ENCODE measurements around the gene SNX8. TPM values are rescaled to one million over a fixed set of nuclear protein-coding genes. Genes with fewer than 3 reads are reported as not detected.
A peak's percentile ranks its signal among the peaks of the same experiment; 100 is the strongest.
"Not testable (repeated sequence)": the region's sequence is repeated elsewhere in the genome, so short reads cannot be mapped to it uniquely, and the experiment has no call there.

The SNX8 gene, protein sequence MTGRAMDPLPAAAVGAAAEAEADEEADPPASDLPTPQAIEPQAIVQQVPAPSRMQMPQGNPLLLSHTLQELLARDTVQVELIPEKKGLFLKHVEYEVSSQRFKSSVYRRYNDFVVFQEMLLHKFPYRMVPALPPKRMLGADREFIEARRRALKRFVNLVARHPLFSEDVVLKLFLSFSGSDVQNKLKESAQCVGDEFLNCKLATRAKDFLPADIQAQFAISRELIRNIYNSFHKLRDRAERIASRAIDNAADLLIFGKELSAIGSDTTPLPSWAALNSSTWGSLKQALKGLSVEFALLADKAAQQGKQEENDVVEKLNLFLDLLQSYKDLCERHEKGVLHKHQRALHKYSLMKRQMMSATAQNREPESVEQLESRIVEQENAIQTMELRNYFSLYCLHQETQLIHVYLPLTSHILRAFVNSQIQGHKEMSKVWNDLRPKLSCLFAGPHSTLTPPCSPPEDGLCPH
- polyA plus RNA-seq (2012; ENCODE audit: insufficient read depth, insufficient read length) = 110 TPM

DNA sequence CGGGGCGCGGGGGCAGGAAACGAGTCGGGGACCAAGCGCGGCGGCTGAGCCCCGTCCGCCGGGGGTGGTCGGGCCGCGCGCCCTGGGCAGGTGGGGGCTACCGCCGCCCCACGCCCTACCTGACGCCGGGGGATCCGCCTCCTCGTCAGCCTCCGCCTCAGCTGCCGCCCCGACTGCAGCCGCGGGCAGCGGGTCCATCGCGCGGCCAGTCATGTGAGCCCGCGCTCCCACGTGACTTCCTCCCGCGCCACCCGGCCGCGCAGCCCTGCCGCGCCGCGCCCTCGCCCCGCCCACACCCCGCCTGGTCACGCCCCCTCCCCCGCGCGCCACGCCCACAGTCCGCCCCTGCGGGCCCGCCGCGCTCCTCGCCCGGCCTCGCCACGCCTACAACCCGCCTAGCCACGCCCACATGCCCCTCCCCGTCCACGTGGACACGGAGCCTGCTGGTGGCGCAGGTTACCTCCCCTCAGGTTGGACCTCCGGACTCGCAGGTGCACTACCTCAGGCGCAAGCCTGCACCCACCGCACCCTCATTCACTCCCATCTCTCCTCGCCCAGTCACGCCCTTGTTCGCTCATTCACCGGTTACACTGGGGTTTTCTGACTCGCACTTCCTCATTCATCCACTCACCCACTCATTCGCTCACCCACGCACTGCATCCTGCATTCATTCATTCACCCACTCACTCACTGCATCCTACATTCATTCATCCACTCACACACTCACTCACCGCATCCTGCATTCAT lies at the start of gene SNX8:
TSS of gene SNX8 (minus strand) at position 233 of the 747 bp plus-strand sequence. CDS start at position 213, 20 bp downstream.
- DNase-seq (ENCODE audit: low read depth, low spot score) = peak; percentile 69
- H3K4me3 ChIP-seq (ENCODE audit: low read length) = peak within 1 kb of the TSS; percentile 76

- H3K4me3 ChIP-seq (ENCODE audit: low read length) = no peak overlapping the region
- DNase-seq (ENCODE audit: low read depth, low spot score) = no peak
Measured at GRCh38 chr7:2362385-2363088, 48.3 kb upstream of the SNX8 start.

DNA sequence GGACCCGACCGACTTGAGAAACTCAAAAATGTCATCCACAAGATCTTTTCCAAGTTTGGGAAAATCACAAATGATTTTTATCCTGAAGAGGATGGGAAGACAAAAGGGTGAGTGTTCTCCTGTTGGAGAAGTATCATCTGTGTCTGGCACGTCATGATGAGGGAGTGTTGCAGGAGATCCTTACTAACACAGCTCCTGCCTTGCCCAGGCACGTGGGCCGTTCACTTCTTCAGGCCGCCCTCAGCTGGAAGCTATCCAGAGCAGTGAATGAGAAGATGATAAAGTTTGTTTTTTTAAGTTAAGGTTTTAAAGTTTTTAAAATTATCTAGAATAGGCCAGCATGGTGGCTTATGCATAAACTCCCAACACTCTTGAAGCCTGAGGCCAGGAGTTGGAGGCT lies 46.6 kb upstream of the SNX8 start:
- H3K4me3 ChIP-seq (ENCODE audit: low read length) = no peak overlapping the region
- no peak for DNase-seq (ENCODE audit: low read depth, low spot score)

- no peak overlapping the region for H3K4me3 ChIP-seq (ENCODE audit: low read length)
- DNase-seq (ENCODE audit: low read depth, low spot score) = no peak
Measured at GRCh38 chr7:2359610-2360009, 45.4 kb upstream of the SNX8 start.

DNA sequence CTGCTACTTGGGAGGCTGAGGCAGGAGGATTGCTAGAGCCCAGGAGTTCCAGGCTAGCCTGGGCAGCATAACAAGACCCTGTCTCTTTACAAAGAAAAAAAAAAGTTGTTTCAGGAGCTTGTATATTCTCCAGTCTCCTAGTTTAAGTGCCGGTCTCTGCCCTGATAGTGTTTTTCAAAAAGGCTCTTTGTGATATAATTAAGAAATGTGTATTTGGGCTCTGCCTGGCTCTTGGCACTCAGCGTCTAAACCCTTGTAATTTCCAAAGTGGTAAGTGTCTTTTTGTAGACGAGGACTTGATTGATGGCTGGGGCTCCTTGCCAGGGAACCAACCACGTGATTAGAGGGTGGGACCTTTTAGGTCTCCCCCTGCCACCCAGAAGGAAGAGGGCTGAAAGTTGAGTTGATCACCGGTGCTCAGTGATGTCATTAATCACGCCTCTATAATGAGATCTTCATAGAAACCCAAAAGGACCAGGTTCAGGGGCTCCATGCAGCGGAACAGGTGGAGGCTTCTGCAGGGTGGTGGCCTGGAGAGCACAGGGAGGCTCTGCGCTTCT lies 44.8 kb upstream of the SNX8 start:
- DNase-seq (ENCODE audit: low read depth, low spot score) = no peak
- H3K4me3 ChIP-seq (ENCODE audit: low read length) = no peak overlapping the region

DNA sequence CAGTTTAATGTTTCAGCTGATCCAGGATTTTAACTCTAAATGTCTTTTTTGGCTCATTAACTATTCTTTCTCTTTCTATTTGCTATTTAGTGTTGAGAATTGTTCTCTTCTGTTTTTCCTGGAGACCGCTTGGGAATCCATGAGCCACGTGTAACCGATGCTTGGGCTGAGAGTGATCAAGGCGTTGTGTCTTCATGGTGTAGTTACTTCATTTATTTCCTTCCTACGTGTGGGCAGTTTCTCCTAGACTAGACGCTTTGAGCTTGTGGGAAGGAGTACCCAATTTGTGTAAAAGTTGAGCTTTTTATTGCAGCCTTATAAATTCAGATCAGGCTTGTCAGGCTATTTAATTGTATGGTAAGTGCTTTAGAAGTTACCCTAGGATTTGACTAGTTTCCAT lies 43.3 kb upstream of the SNX8 start:
- no peak overlapping the region for H3K4me3 ChIP-seq (ENCODE audit: low read length)

GRCh38 chr7:2357165-2357564 lies 42.9 kb upstream of the SNX8 start:
- no peak overlapping the region for H3K4me3 ChIP-seq (ENCODE audit: low read length)
- no peak for DNase-seq (ENCODE audit: low read depth, low spot score)

More for the DNA sequence above, 43.3 kb upstream of the SNX8 start:
- no peak for DNase-seq (ENCODE audit: low read depth, low spot score)

- DNase-seq (ENCODE audit: low read depth, low spot score) = no peak
- H3K4me3 ChIP-seq (ENCODE audit: low read length) = peak overlapping the region; percentile 94
Measured at GRCh38 chr7:2355705-2356008, 41.4 kb upstream of the SNX8 start.

GRCh38 chr7:2354939-2355704 lies 40.9 kb upstream of the SNX8 start:
- no peak for DNase-seq (ENCODE audit: low read depth, low spot score)

DNA sequence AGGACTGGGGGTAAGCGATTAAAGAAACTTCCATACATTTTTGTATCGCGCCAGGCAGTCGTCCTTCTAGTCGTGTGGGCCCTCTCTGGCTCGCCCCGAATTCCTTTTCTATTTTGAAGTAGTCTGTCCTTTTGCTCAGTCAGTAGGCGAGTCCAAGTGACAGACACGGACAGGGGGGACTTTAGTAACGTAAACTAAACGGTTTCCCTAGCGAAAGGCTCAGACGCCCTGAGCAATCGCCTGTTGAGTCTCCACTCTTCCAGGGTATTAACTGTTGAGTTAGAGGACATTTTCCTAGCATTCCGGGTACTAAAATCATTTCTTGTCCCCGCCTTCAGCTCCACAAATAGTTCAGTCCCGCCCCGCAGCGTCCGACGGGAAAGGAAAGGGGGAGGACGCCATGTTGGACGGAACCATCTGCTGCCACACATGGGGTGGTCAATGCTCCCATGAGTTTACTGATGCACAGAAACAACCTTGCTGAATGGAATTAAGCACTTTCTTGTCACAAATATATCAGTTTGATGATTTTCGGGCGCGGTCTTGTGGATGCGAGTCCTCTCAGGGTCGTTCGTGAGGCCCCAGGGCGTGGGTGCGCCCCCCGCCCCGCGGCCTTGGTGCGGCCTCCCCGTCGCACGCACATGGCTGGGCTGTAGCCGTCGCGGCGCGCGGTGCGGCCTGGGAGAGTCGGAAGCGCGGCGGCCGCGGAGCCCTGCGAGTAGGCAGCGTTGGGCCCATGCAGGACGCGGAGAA lies 40.1 kb upstream of the SNX8 start, which contains the start of gene EIF3B:
TSS of gene EIF3B (plus strand) at position 642 of the 753 bp plus-strand sequence. CDS start at position 737, 95 bp downstream.
- DNase-seq (ENCODE audit: low read depth, low spot score) = peak; percentile 94
- H3K4me3 ChIP-seq (ENCODE audit: low read length) = peak within 1 kb of the TSS; percentile 94

More at GRCh38 chr7:2354939-2355704, 40.9 kb upstream of the SNX8 start:
- peak overlapping the region; percentile 94 for H3K4me3 ChIP-seq (ENCODE audit: low read length)

- peak overlapping the region; percentile 94 for H3K4me3 ChIP-seq (ENCODE audit: low read length)
- no peak for DNase-seq (ENCODE audit: low read depth, low spot score)
Measured at GRCh38 chr7:2353936-2354185, 39.6 kb upstream of the SNX8 start.

GRCh38 chr7:2353113-2353935 lies 39.1 kb upstream of the SNX8 start:
- no peak for DNase-seq (ENCODE audit: low read depth, low spot score)
- H3K4me3 ChIP-seq (ENCODE audit: low read length) = peak overlapping the region; percentile 94

GRCh38 chr7:2350861-2351260 lies 36.6 kb upstream of the SNX8 start:
- DNase-seq (ENCODE audit: low read depth, low spot score) = no peak

DNA sequence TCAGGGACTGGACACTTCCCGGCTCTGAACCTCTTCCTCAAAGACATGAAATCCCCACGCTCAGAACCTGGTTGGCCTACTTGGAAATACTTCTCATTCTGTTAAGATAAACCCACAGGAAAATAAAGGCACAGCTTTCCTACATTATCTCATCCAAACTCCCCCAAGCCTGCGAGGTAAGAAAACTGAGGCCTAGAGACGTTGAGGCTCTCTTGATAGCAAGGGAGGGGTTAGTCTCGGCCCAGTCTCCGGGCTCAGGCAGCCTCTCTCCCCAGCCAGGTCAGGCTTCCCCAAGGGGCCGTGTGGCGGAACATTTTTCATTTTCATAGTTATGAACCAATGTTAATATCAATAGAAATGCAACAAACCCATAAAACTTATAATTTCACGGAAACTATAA lies 35.8 kb upstream of the SNX8 start:
- no peak for DNase-seq (ENCODE audit: low read depth, low spot score)
- H3K4me3 ChIP-seq (ENCODE audit: low read length) = no peak overlapping the region

More at GRCh38 chr7:2350861-2351260, 36.6 kb upstream of the SNX8 start:
- no peak overlapping the region for H3K4me3 ChIP-seq (ENCODE audit: low read length)

DNA sequence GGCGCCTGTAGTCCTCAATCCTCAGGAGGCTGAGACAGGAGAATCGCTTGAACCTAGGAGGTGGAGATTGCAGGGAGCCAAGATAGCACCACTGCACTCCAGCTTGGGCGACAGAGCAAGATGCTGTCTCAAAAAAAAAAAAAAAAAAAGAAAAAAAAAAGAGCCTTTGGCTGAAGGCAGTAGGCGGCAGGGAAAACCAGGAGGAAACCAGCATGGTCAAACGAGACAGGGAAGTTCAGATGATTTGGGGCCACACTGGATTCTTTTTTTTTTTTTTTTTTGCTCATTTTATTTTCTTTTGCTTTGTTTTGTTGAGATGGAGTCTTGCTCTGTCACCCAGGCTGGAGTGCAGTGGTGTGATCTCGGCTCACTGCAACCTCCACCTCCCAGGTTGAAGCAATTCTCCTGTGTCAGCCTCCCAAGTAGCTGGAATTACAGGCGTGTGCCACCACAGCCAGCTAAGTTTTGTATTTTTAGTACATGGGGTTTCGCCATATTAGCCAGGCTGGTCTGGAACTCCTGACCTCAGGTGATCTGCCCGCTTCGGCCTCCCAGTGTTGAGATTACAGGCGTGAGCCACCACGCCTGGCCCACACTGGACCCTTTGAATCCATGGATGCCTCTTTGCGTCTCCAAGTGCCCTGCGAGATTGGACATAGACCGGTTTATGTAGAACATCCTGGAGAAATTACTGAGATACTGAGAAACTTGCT lies 33.3 kb upstream of the SNX8 start:
- H3K4me3 ChIP-seq (ENCODE audit: low read length); DNase-seq (ENCODE audit: low read depth, low spot score): not testable (repeated sequence)

DNA sequence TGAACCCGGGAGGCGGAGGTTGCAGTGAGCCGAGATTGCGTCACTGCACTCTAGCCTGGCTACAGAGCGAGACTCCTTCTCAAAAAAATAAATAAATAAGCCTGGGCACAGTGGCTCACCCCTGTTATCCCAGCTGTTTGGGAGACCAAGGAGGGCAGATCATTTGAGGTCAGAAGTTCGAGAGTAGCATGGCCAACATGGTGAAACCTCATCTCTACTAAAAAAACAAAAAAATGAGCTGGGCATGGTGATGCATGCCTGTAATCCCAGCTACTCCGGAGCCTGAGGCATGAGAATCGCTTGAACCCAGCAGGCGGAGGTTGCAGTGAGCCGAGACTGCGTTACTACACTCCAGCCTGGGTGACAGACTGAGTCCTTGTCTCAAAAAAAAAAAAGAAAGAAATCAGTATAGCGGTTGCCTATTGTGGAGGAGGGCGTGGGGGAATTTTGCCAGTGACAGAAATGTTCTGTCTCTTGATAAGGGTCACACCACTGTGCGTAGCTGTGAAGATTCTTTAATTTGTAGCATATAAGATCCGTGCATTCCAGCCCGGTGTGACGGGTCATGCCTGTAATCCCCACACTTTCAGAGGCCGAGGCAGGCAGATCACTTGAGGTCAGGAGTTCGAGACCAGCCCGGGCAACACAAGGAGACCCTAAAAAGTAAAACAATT lies 22.5 kb upstream of the SNX8 start:
- no peak for DNase-seq (ENCODE audit: low read depth, low spot score)
- no peak overlapping the region for H3K4me3 ChIP-seq (ENCODE audit: low read length)
